ENCODE measurements around the gene TMEM266. TPM values are rescaled to one million over a fixed set of nuclear protein-coding genes. Genes with fewer than 3 reads are reported as not detected.

TMEM266 gene
- total and polyA plus RNA-seq, 2 of the 4 experiments (the other 2 are of a cell fraction) = not detected

DNA sequence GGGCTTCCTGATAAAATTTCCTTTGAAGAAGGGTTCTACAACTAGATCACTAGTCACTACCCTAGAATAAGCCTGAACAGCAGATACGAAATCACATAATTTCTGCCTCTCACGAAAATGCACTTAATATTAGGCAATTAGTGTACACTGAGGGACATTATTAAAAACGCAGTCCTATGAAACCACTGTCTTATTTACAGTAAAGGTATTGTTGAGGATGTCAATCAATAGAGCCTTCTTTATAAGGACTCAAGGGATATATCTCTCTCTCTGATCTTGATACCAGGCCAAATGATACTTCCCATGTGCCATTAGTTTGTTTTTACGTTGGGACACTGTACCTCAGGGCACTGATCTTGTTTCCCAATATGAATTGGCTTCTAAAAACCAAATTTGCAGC is 191.9 kb downstream of the TMEM266 start:
- CTCF ChIA-PET = interaction anchor here (1.1 kb wide), 1 partner anchor 16 kb away, joined by 3 read pairs; no protein-coding TSS in a partner anchor
- Histone ChIP-seq H3K4me1 (ENCODE audit: control insufficient read depth, insufficient read depth, low read length) (no peaks in the 10 kb centered on the region), H2BK120ac (ENCODE audit: low read depth, low read length) (no peak overlapping the region), H3K56ac (ENCODE audit: extremely low read depth, insufficient read depth, low read length) (no peak overlapping the region), H2BK20ac (ENCODE audit: low read depth, low read length) (no peak overlapping the region), H3K79me1 (ENCODE audit: low read depth in 1 of 2, low read length in 2 of 2) (peaks cover 5 to 10% of the 10 kb centered on the region in 2 experiments), H4K91ac (ENCODE audit: insufficient read depth, low read depth, low read length) (no peak overlapping the region), H3K9me1 (ENCODE audit: insufficient read depth, low read length) (0 out of 2 replicates have a peak, but pooled peaks cover 4% of the 10 kb centered on the region), H2BK15ac (ENCODE audit: low read depth, low read length) (no peak overlapping the region), H3K23ac (ENCODE audit: low read depth, low read length) (no peak overlapping the region), H3K27ac (ENCODE audit: insufficient read depth, low read length) (no peak overlapping the region), H3K4me3 (ENCODE audit: insufficient read depth, low read depth, low read length) (no peak overlapping the region), H2AFZ (replicated peaks; ENCODE audit: low read length, poor library complexity) (no peak overlapping the region), H3K36me3 (ENCODE audit: control insufficient read depth, insufficient read depth, low read length) (peaks cover 3% of the 10 kb centered on the region; the same call in 1 of the 2 replicates), H4K5ac (ENCODE audit: low read depth, low read length) (no peak overlapping the region), H3K4me2 (ENCODE audit: low read depth, low read length) (no peak overlapping the region), H3K9ac (ENCODE audit: low read depth, low read length) (no peak overlapping the region), H2AK9ac (replicated peaks; ENCODE audit: low read depth, low read length, poor library complexity) (no peak overlapping the region), H3K18ac (ENCODE audit: low read depth, low read length) (no peak overlapping the region), H3K9me3 (ENCODE audit: control insufficient read depth, insufficient read depth, low read length) (no peaks in the 10 kb centered on the region), H2AK5ac (ENCODE audit: low read depth, low read length) (no peak overlapping the region), H4K20me1 (ENCODE audit: insufficient read depth, low read length) (no peaks in the 10 kb centered on the region), H3K27me3 (ENCODE audit: control insufficient read depth, insufficient read depth, low read length) (no peaks in the 10 kb centered on the region), H2BK5ac (ENCODE audit: low read depth, low read length, poor library complexity, severe bottlenecking) (no peak overlapping the region), H4K8ac (ENCODE audit: low read depth in 2 of 2, low read length in 2 of 2) (no peak overlapping the region), H3K4ac (ENCODE audit: low read depth, low read length) (no peak overlapping the region), H3K14ac (replicated peaks; ENCODE audit: low read depth, low read length) (no peak overlapping the region)
- POLR2A ChIA-PET (ENCODE audit: unreplicated experiment) = no interaction called here
- BruUV-seq (replicated peaks) = no TSS peak
- no CpG with 5 or more reads among the region's 4 CpGs for WGBS, 2 experiments (ENCODE audit: extremely low coverage in 2 of 2, insufficient read length in 1 of 2)
- no peak for TF ChIP-seq POLR2A (IDR thresholded peaks at IDR 0.05; ENCODE audit: low read depth, low read length)
- no peak for TF ChIP-seq CHD1 (IDR thresholded peaks at IDR 0.05; ENCODE audit: low read depth, low read length)
- no peak for TF ChIP-seq RAD21 (IDR thresholded peaks at IDR 0.05; ENCODE audit: low read length)
- TF ChIP-seq, protein P1, sequence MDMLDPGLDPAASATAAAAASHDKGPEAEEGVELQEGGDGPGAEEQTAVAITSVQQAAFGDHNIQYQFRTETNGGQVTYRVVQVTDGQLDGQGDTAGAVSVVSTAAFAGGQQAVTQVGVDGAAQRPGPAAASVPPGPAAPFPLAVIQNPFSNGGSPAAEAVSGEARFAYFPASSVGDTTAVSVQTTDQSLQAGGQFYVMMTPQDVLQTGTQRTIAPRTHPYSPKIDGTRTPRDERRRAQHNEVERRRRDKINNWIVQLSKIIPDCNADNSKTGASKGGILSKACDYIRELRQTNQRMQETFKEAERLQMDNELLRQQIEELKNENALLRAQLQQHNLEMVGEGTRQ (IDR thresholded peaks at IDR 0.05; ENCODE audit: low read depth, low read length) = no peak
- TF ChIP-seq RFX5 (IDR thresholded peaks at IDR 0.05; ENCODE audit: low read depth, low read length) = no peak
- no peak for TF ChIP-seq NFE2L2 (IDR thresholded peaks at IDR 0.05; ENCODE audit: low read depth, low read length)
- no peak for TF ChIP-seq SMC3 (IDR thresholded peaks at IDR 0.05; ENCODE audit: low read depth, low read length)
- TF ChIP-seq RCOR1 (IDR thresholded peaks at IDR 0.05; ENCODE audit: insufficient replicate concordance, low read length) = no peak
- no peak for TF ChIP-seq BHLHE40 (IDR thresholded peaks at IDR 0.05; ENCODE audit: low read depth, low read length)
- TF ChIP-seq MAZ (IDR thresholded peaks at IDR 0.05; ENCODE audit: borderline replicate concordance, low read depth, low read length) = no peak
- no peak for TF ChIP-seq FOS (IDR thresholded peaks at IDR 0.05; ENCODE audit: low read depth, low read length)
- no peak for TF ChIP-seq MAFK (IDR thresholded peaks at IDR 0.05; ENCODE audit: low read depth, low read length)
- no peak for TF ChIP-seq MXI1 (IDR thresholded peaks at IDR 0.05; ENCODE audit: borderline replicate concordance, low read depth, low read length)
- TF ChIP-seq, protein P2, sequence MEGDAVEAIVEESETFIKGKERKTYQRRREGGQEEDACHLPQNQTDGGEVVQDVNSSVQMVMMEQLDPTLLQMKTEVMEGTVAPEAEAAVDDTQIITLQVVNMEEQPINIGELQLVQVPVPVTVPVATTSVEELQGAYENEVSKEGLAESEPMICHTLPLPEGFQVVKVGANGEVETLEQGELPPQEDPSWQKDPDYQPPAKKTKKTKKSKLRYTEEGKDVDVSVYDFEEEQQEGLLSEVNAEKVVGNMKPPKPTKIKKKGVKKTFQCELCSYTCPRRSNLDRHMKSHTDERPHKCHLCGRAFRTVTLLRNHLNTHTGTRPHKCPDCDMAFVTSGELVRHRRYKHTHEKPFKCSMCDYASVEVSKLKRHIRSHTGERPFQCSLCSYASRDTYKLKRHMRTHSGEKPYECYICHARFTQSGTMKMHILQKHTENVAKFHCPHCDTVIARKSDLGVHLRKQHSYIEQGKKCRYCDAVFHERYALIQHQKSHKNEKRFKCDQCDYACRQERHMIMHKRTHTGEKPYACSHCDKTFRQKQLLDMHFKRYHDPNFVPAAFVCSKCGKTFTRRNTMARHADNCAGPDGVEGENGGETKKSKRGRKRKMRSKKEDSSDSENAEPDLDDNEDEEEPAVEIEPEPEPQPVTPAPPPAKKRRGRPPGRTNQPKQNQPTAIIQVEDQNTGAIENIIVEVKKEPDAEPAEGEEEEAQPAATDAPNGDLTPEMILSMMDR (conservative IDR thresholded peaks at IDR 0.05; ENCODE audit: low read depth, low read length) = no peak
- TF ChIP-seq, protein P3, sequence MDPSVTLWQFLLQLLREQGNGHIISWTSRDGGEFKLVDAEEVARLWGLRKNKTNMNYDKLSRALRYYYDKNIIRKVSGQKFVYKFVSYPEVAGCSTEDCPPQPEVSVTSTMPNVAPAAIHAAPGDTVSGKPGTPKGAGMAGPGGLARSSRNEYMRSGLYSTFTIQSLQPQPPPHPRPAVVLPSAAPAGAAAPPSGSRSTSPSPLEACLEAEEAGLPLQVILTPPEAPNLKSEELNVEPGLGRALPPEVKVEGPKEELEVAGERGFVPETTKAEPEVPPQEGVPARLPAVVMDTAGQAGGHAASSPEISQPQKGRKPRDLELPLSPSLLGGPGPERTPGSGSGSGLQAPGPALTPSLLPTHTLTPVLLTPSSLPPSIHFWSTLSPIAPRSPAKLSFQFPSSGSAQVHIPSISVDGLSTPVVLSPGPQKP (IDR thresholded peaks at IDR 0.05; ENCODE audit: borderline replicate concordance, low read depth, low read length) = no peak
- no peak for TF ChIP-seq CEBPB (IDR thresholded peaks at IDR 0.05; ENCODE audit: low read depth, low read length)
- DNase-seq = no peak
- in situ Hi-C loops (cut with MboI; ENCODE audit: low sequenced_read_pairs) = no loop called here
- dilution Hi-C loops (cut with HindIII; ENCODE audit: low sequenced_read_pairs, unreplicated experiment) = no loop called here
- no peak for ATAC-seq (ENCODE audit: low read depth)
- intact Hi-C loops (cut with micrococcal nuclease) = no loop called here
